GM18499 (cell line): ENCODE results near the gene RNF227.
"Not testable (repeated sequence)": the region's sequence is repeated elsewhere in the genome, so short reads cannot be mapped to it uniquely, and the experiment has no call there.

ENCODE experiments used
- ATAC-seq: cut with Tn5 transposase; IDR thresholded peaks from one replicate; pipeline ENCODE4 v1.9.1; 2021; ENCODE audit warnings: moderate number of reproducible peaks; ENCODE audit not compliant: insufficient read depth, unreplicated experiment

RNF227 gene

GRCh38 chr17:7864995-7865650 is 51.0 kb downstream of the RNF227 start:
- ATAC-seq = no peak

GRCh38 chr17:7864384-7864783 is 51.7 kb downstream of the RNF227 start:
- not testable (repeated sequence) for ATAC-seq
